Caco-2 (cell line): ENCODE data around the gene MRAS. TPM values are rescaled to one million over a fixed set of nuclear protein-coding genes. Genes with fewer than 3 reads are reported as not detected.

Experiments used
- BruUV-seq: library from RNA; stranded (reverse); fragments of 400-500 nt; replicated peaks from 2 replicates; lab custom pipeline; 2021; lab: Mats Ljungman, UMichigan
- CTCF ChIA-PET: fragments of 300-600 bp; sonication (Branson Sonifier 250); formaldehyde crosslinking; loops from one replicate; lab custom pipeline; 2022; ENCODE audit warnings: antibody characterized with exemption; lab: Charles Lee
- POLR2A ChIA-PET: fragments of 300-600 bp; sonication (Branson Sonifier 250); formaldehyde crosslinking; loops from one replicate; lab custom pipeline; 2022; ENCODE audit warnings: antibody characterized with exemption; lab: Charles Lee
- DNase-seq, 2 experiments: peaks; one replicate each; pipeline versions ENCODE4 v3.0.0 to v3.0.0-alpha.2; 2020 to 2022
- H3K27me3 ChIP-seq: replicated peaks from 2 replicates; pipeline ENCODE4 v1.6.0; 2011; ENCODE audit warnings: low read length; ENCODE audit not compliant: control insufficient read depth, insufficient read depth
- H3K36me3 ChIP-seq: 2 replicates; pipeline ENCODE4 v1.5.1; 2011; ENCODE audit warnings: low read length; ENCODE audit not compliant: control insufficient read depth, insufficient read depth
- H3K4me1 ChIP-seq: fragments of 250-450 bp; sonication (Bioruptor Pico); 2 replicates; pipeline ENCODE4 v1.5.1; 2020; ENCODE audit warnings: mild to moderate bottlenecking
- H3K4me3 ChIP-seq: 2 replicates; pipeline ENCODE4 v1.5.1; 2011; ENCODE audit warnings: low read depth, mild to moderate bottlenecking, control low read depth, low read length
- H3K9me3 ChIP-seq: fragments of 250-450 bp; sonication (Bioruptor Pico); 2 replicates; pipeline ENCODE4 v1.5.1; 2020; ENCODE audit warnings: mild to moderate bottlenecking, moderate library complexity
- H3K27ac Mint-ChIP-seq: one replicate; pipeline ENCODE4 v1.8.0; 2022; ENCODE audit warnings: mixed read lengths; ENCODE audit not compliant: unreplicated experiment
- H3K27me3 Mint-ChIP-seq: one replicate; pipeline ENCODE4 v1.8.0; 2022; ENCODE audit warnings: mixed read lengths; ENCODE audit not compliant: insufficient read depth, unreplicated experiment
- H3K36me3 Mint-ChIP-seq: one replicate; pipeline ENCODE4 v1.8.0; 2022; ENCODE audit warnings: mild to moderate bottlenecking, mixed read lengths; ENCODE audit not compliant: insufficient read depth, unreplicated experiment
- H3K4me1 Mint-ChIP-seq: one replicate; pipeline ENCODE4 v1.8.0; 2022; ENCODE audit warnings: low read depth, mixed read lengths; ENCODE audit not compliant: unreplicated experiment
- H3K4me3 Mint-ChIP-seq: one replicate; pipeline ENCODE4 v1.8.0; 2022; ENCODE audit warnings: mild to moderate bottlenecking, moderate library complexity, mixed read lengths; ENCODE audit not compliant: unreplicated experiment
- H3K9me3 Mint-ChIP-seq: one replicate; pipeline ENCODE4 v1.8.0; 2022; ENCODE audit warnings: mixed read lengths; ENCODE audit not compliant: unreplicated experiment
- intact Hi-C: fragments of 100-400 bp; cut with micrococcal nuclease; formaldehyde crosslinking; loops from one replicate; pipeline ENCODE4 v1.10.0; 2022; ENCODE audit not compliant: unreplicated experiment
- total RNA-seq: library from RNA; stranded (reverse); gene quantifications from 2 replicates; pipeline ENCODE4 v1.2.3, GENCODE V29; 2022
- TF ChIP-seq, protein P1 (sequence below), 2 experiments: fragments of 200-600 bp in 1 of 2; IDR thresholded peaks; 1 replicate in 1 of 2; 2 replicates in 1 of 2; pipeline versions ENCODE4 v1.5.1 to v1.8.0; 2011 to 2022; ENCODE audit warnings: antibody characterized with exemption in 1 of 2, control low read depth in 1 of 2, inconsistent platforms in 1 of 2, low read depth in 1 of 2, low read length in 1 of 2, mild to moderate bottlenecking in 1 of 2, moderate library complexity in 1 of 2; ENCODE audit not compliant: insufficient read depth in 1 of 2, severe bottlenecking in 1 of 2, unreplicated experiment in 1 of 2

Gene MRAS
- total RNA-seq, 1 experiment from 2014 or later, result 11.4 TPM

DNA sequence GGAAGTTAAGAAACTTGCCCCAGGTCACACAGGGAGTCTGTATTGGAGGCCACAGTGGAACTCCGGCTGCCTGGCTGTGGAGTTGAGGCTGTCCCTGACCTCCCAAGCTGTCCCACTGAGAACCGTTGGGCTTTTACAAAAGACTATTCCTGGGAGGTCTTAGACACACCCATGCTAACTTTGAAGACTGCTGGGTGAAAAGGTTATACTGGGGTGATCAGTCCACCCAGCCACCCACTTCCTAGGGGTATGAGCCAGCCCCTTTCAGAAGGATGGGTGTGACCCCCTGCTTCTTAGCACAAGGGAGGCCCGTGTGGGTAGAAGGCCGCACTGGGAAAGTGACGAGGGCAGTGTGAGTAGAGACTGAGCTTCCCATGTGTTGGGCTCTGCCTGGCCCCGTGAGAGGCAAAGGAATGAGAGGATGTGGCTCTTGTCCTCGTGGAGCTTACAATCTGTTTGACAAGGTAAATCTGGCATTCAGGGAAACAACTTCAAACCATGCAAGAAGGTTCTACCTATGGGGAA is 19.0 kb downstream of the MRAS start:
- ChIA-PET POLR2A (no interaction called here), CTCF (no interaction called here)
- intact Hi-C loops, result no loop called here
- Histone ChIP-seq H3K4me3 (no peak overlapping the region), H3K9me3 (no peaks in the 10 kb centered on the region), H3K4me1 (no peaks in the 10 kb centered on the region), H3K27me3 (no peaks in the 10 kb centered on the region), H3K36me3 (no peaks in the 10 kb centered on the region)
- Mint-ChIP-seq H3K4me3 (no peak overlapping the region), H3K27me3 (no peaks in the 10 kb centered on the region), H3K9me3 (no peaks in the 10 kb centered on the region), H3K4me1 (no peaks in the 10 kb centered on the region), H3K36me3 (peaks cover 6% of the 10 kb centered on the region), H3K27ac (no peak overlapping the region)
- DNase-seq, result no peak
- TF ChIP-seq, protein P1, sequence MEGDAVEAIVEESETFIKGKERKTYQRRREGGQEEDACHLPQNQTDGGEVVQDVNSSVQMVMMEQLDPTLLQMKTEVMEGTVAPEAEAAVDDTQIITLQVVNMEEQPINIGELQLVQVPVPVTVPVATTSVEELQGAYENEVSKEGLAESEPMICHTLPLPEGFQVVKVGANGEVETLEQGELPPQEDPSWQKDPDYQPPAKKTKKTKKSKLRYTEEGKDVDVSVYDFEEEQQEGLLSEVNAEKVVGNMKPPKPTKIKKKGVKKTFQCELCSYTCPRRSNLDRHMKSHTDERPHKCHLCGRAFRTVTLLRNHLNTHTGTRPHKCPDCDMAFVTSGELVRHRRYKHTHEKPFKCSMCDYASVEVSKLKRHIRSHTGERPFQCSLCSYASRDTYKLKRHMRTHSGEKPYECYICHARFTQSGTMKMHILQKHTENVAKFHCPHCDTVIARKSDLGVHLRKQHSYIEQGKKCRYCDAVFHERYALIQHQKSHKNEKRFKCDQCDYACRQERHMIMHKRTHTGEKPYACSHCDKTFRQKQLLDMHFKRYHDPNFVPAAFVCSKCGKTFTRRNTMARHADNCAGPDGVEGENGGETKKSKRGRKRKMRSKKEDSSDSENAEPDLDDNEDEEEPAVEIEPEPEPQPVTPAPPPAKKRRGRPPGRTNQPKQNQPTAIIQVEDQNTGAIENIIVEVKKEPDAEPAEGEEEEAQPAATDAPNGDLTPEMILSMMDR (IDR thresholded peaks at IDR 0.05; ENCODE audit: insufficient read depth in 1 of 2, low read depth in 1 of 2, low read length in 1 of 2, severe bottlenecking in 1 of 2, unreplicated experiment in 1 of 2), result no peak
- BruUV-seq, result no TSS peak

DNA sequence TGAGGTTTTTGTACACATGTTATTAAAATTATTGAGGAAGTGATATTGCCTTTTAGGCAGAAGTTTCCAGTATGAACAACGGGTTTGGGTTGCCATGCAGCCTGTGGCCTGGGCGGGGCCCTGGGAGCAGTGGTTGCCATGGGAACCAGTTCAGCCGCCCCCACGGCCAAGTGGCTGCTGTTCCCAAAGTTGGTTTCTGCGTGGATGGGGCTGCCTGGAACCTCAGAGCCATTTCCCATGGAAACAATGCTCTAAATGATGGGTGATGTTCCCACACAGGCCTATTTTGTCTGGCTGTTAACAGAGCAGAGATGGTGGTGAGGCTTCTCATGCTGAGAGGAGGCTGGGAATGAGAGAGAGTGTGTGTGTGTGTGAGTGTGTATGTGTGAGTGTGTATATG is 19.5 kb downstream of the MRAS start:
- H3K27me3 Mint-ChIP-seq, result no peaks in the 10 kb centered on the region
- no peak overlapping the region for H3K4me3 Mint-ChIP-seq
- H3K27ac Mint-ChIP-seq, result no peak overlapping the region
- H3K36me3 Mint-ChIP-seq, result peaks cover 6% of the 10 kb centered on the region
- BruUV-seq, result no TSS peak
- POLR2A ChIA-PET, result no interaction called here
- H3K27me3 ChIP-seq, result no peaks in the 10 kb centered on the region
- no peak overlapping the region for H3K4me3 ChIP-seq
- DNase-seq, result no peak
- no peaks in the 10 kb centered on the region for H3K36me3 ChIP-seq
- intact Hi-C loops, result no loop called here
- H3K4me1 Mint-ChIP-seq, result no peaks in the 10 kb centered on the region
- no peaks in the 10 kb centered on the region for H3K9me3 Mint-ChIP-seq
- TF ChIP-seq, protein P1 (IDR thresholded peaks at IDR 0.05; ENCODE audit: insufficient read depth in 1 of 2, low read depth in 1 of 2, low read length in 1 of 2, severe bottlenecking in 1 of 2, unreplicated experiment in 1 of 2), result no peak
- no peaks in the 10 kb centered on the region for H3K9me3 ChIP-seq
- CTCF ChIA-PET, result no interaction called here
- H3K4me1 ChIP-seq, result no peaks in the 10 kb centered on the region

DNA sequence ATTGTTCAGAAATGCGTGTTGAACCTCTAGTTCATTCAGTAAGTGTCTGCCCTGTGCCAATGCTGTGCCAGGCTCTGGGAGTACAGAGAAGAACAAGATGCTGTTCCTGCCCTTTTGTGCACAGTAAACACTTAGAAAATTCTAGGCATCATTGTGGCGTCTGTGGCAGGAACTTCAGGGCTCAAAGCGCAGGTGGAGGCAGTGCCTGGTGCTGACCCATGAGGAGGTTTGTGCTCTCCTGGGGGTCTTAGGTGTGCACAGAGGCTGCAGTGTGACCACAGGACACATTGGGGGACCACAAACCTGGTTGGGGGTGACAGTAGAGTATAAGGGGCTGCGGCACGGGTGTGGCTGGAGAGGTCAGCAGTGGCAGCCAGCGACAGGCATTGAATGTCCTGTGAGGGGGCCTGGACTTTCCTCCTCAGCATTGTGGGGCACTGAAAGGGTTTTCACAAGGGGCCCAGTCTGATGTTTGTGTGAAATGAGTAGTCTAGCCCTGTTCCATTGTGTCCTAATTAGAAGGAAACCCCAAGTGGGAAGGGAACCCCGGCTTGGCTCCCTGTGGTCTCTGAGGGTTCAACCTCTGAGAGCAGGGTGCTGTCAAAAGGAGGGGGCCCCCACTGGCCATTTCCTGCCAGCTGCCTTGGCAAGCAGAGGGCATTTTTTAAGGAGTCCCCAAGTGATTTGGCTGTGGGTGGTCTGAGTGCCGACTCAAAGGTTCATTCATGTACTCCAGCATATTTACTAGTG is 20.9 kb downstream of the MRAS start:
- no TSS peak for BruUV-seq
- H3K9me3 ChIP-seq, result no peaks in the 10 kb centered on the region; the same call in 1 of the 2 replicates
- no peak overlapping the region for H3K4me3 ChIP-seq
- ChIA-PET CTCF (no interaction called here), POLR2A (no interaction called here)
- DNase-seq, result no peak
- Mint-ChIP-seq H3K4me1 (no peaks in the 10 kb centered on the region), H3K9me3 (no peaks in the 10 kb centered on the region), H3K27ac (no peak overlapping the region), H3K4me3 (no peak overlapping the region), H3K27me3 (no peaks in the 10 kb centered on the region), H3K36me3 (peaks cover 6% of the 10 kb centered on the region)
- no peaks in the 10 kb centered on the region for H3K27me3 ChIP-seq
- H3K36me3 ChIP-seq, result no peaks in the 10 kb centered on the region
- TF ChIP-seq, protein P1 (IDR thresholded peaks at IDR 0.05; ENCODE audit: insufficient read depth in 1 of 2, low read depth in 1 of 2, low read length in 1 of 2, severe bottlenecking in 1 of 2, unreplicated experiment in 1 of 2), result no peak
- H3K4me1 ChIP-seq, result no peaks in the 10 kb centered on the region
- intact Hi-C loops, result no loop called here
